Tongue (tissue), 3 donors: Measurements from ENCODE around the gene PRSS3. TPM values are rescaled to one million over a fixed set of nuclear protein-coding genes. Genes with fewer than 3 reads are reported as not detected.
"Not testable (repeated sequence)": the region's sequence is repeated elsewhere in the genome, so short reads cannot be mapped to it uniquely, and the experiment has no call there.

ENCODE experiments used
- DNase-seq: peaks from one replicate; pipeline ENCODE4 v3.0.0-alpha.2; 2015
- small RNA-seq: library from RNA; depleted of rRNA; stranded (forward); fragments of <200 nt; gene quantifications from one replicate; pipeline ENCODE3, GENCODE V24; 2014; ENCODE audit warnings: low replicate concordance
- total RNA-seq: library from RNA; depleted of rRNA; stranded (reverse); fragments of >200 nt; gene quantifications from one replicate; pipeline ENCODE4 v1.2.3, GENCODE V29; 2014

The PRSS3 gene
- total RNA-seq, 1 donor from 2014 or later: 2.1 TPM

DNA sequence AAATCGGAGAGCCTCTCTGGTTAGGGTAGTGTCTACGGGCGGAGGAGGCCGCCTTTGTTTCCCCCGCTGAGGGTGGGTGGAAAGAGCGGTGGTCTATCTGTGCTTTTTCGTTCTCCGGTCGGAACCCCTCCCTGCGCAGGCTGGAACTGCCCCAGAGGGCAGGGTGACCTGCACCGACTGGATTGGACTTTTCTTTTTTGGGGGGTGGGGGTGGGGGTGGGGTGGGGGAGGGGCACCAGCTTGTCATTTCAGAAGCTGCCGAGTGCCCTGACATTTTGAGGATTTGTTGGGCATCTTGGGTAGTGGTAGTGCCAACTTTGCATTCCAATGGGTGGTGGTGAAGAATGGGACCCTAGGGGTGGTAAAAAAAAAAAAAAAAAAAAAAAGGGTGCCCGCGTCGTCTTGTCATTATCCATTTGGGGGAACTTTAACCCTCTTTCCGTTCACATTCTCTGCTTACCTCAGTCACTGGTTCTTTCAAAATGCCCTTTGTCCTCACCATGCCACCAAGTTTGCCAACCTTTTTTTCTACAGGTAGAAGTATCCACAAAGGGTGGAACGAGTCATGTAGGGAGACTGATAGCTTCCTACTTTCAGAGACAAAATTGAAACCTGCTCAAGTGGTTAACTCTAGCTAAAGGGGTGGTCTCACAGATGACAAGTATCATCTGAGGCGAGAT lies 22.9 kb downstream of the PRSS3 start:
- peak; percentile 49 for DNase-seq

DNA sequence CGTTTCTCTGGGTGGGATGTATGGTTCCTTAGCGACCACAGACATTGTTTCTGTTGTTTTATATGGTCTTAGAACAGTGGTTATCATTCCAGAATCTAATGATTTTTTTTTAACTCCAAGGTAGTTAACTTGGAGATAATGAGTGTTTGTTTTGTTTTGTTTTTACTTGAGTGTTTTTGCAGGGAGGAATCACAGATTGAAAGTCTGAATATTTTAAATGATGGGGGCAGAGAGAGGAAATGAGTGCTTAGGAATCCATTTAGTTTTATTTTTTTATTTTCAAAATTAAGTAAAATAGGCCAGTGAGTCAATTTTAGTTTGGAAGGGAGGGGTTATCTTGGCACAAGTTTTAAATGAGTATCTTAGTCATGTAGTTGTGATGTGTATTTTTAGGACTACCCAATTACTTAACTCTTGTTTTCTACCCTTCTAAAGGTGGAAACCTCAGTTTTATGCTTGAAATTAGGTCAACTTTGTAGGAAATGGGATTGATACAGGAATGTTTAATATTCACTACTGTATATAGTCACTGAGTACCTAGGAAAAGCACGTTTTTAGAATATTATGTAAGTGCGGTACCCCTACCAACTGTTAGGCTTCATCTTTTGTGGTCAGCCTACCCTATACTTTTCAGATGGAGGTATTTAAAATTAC lies 23.6 kb downstream of the PRSS3 start:
- DNase-seq: no peak

- DNase-seq: no peak
Measured at GRCh38 chr9:33820231-33820745, 24.9 kb downstream of the PRSS3 start.

GRCh38 chr9:33823801-33824200 lies 28.4 kb downstream of the PRSS3 start:
- no peak for DNase-seq

GRCh38 chr9:33827285-33827684 lies 31.9 kb downstream of the PRSS3 start:
- DNase-seq: not testable (repeated sequence)

- DNase-seq: not testable (repeated sequence)
Measured at GRCh38 chr9:33829641-33830230, 34.4 kb downstream of the PRSS3 start.

DNA sequence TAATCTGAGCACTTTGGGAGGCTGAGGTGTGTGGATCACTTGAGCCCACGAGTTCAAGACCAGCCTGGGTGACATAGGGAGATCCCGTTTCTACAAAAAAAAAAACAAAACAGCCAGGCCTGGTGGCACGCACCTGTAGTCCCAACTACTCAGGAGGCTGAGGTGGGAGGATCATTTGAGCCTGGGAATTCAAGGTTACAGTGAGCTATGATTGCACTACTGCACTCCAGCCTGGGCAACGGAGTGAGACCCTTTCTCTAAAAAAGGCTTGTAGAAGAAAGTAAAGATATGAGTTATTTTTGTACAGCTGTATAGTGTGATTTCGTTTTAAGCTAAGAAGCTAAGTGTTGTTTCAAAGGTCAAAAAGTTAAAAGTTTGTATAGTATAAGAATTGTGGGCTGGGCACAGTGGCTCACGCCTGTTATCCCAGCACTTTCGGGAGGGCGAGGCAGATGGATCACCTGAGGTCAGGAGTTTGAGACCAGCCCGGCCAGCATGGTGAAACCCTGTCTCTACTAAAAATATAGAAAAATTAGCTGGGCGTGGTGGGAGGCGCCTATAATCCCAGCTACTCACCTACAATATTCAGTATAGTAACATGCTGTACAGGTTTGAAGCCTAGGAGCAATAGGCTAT lies 40.4 kb downstream of the PRSS3 start:
- no peak for DNase-seq

GRCh38 chr9:33836261-33836660 lies 40.9 kb downstream of the PRSS3 start:
- not testable (repeated sequence) for DNase-seq

GRCh38 chr9:33837138-33837537 lies 41.8 kb downstream of the PRSS3 start:
- DNase-seq: no peak

DNA sequence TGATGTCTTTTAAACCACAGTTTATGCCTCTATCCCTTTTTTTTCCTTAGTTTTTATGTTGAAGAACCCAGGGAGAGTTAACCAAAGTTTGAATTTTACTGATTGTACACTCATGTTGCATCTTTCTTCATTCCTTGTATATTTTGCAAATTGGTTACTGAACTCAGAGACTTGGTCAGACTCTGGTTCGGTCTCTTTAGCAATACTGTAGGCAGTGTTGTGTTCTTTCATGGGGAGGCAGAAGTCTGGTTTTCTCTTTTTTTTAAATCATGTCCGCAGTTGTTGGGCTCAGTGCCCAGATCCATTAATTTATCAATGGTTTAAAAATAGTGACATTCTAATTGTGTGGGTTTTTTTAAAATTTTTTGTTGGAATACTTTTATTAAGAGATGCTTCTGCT lies 45.0 kb downstream of the PRSS3 start:
- no peak for DNase-seq

DNA sequence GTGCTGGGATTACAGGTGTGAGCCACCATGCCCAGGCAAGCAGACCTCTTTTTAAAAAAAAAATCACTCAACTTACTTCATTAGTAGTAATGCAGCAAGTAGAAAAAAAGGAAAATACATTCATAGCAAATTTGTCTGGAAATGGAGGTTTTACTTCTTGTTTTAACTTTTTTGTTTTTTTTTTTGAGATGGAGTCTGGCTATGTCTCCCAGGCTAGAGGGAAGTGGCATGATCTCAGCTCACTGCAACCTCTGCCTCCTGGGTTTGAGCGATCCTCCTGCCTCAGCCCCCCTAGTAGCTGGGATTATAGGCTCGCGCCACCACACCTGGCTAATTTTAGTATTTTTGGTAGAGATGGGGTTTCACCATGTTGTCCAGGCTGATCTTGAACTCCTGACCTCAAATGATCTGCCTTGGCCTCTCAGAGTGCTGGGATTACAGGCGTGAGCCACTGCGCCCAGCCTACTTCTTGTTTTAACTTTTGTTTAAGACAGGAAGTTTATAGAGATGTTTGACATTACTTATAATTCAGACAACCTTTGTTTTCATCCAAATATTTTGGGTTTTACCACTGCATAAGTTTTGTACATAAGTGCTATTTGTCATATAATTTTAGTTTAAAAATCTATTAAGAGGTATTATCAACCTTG lies 48.1 kb downstream of the PRSS3 start:
- DNase-seq: no peak

- DNase-seq: no peak
Measured at GRCh38 chr9:33846231-33846630, 50.9 kb downstream of the PRSS3 start.

- DNase-seq: not testable (repeated sequence)
Measured at GRCh38 chr9:33847894-33848205, 52.5 kb downstream of the PRSS3 start.

Small RNAs within 50 kb of the gene (small RNA-seq; reads per million reads assigned to genes)
- not detected for gene RF00019

Other genes with a start within 250 kb of the PRSS3 start
- gene UBE2R2, start 21.6 kb downstream of the PRSS3 start, total RNA-seq: 26.1 TPM